ENCODE data around the gene LANCL1. TPM values are rescaled to one million over a fixed set of nuclear protein-coding genes. Genes with fewer than 3 reads are reported as not detected.

Gene LANCL1
- polyA plus RNA-seq, 1 donor: 59.6 TPM

DNA sequence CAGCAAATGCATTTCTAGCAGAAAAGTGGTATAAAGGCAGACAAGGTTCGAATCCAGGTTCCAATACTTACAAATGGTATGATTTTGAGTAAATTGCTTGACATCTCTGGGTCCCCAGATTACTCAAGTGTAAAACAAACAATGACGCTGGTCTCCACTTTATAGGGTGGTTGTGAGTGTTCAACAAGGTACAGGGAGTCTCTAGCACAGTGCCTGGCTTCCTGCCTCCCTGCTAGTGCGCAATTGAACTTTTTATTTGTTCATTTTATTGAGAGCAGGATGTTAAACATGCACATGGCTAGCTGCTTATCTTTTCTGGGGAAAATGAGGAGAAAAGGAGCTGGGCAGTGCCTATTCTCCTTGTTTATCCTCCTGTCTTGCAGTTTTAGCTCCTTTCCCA lies 86.7 kb downstream of the LANCL1 start:
- no peak for DNase-seq

DNA sequence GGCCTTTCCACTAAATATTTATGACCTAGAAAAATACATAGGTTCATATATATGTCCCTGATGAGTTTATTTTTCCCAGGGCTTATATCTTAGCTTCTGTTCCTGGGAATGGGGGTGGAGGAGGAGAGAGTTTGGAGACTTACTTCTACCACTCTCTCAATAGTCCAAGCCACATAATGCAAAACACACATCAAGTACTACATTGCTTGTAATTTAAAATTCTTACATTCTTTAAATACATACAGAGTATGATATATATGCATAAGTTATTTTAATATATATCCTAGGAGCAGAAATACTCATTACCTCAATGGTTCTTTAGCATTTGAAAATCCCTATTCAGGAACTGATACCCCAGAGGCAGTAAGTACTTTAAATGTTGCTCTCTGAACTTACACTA lies 88.4 kb downstream of the LANCL1 start:
- no peak for DNase-seq

DNA sequence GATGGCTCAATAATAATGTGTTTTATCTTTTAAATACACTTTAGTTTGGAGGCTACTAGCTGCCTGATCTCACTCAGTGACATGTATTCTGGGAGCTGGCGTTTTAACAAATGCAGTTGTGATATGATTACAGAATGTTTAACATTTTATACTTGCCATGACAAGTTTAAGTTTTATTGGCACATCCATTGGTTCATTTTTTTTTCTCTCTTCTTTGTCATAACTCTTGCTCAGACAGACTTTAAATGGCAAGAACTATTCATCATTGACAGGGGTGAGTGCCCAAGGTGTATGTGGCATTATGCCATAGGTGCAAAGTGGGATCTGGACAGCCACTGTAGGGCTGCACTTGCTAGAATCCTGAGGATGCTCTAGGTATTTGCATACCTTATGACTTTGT lies 89.5 kb downstream of the LANCL1 start:
- DNase-seq: no peak

Other genes starting within 250 kb of the LANCL1 start
- 8,569 TPM for gene MYL1, start 161.6 kb downstream of the LANCL1 start, polyA plus RNA-seq (ENCODE audit: insufficient read length)
- gene CPS1, start 79.8 kb upstream of the LANCL1 start, polyA plus RNA-seq (ENCODE audit: insufficient read length): 1.5 TPM

Data from hindlimb muscle (tissue), 1 donor.